Panc1 (cell line): Measurements from ENCODE around the gene TRABD2B. TPM values are rescaled to one million over a fixed set of nuclear protein-coding genes. Genes with fewer than 3 reads are reported as not detected.

ENCODE experiments used
- ATAC-seq: fragments of 200-7000 bp; cut with Tn5 transposase; 2 replicates; pipeline ENCODE4 v1.9.1; 2020; ENCODE audit warnings: mild to moderate bottlenecking, moderate library complexity
- BruUV-seq: library from RNA; stranded (reverse); fragments of 400-500 nt; replicated peaks from 2 replicates; lab custom pipeline; 2021; lab: Mats Ljungman, UMichigan
- CTCF ChIA-PET: fragments of 300-600 bp; sonication (Branson Sonifier 250); formaldehyde crosslinking; loops from one replicate; lab custom pipeline; 2022; ENCODE audit warnings: antibody characterized with exemption; lab: Charles Lee
- POLR2A ChIA-PET: fragments of 300-600 bp; sonication (Branson Sonifier 250); formaldehyde crosslinking; loops from one replicate; lab custom pipeline; 2022; ENCODE audit warnings: antibody characterized with exemption; lab: Charles Lee
- DNase-seq: peaks from one replicate; pipeline ENCODE4 v3.0.0-alpha.2; 2010; ENCODE audit warnings: low read depth, low spot score
- H3K27ac ChIP-seq: 2 replicates; pipeline ENCODE4 v1.5.1; 2011; ENCODE audit warnings: mild to moderate bottlenecking, low read length, inconsistent platforms
- H3K27me3 ChIP-seq: fragments of 200-500 bp; sonication (Bioruptor generic); 2 replicates; pipeline ENCODE4 v1.6.0; 2014; ENCODE audit warnings: low read length, inconsistent platforms; ENCODE audit not compliant: control insufficient read depth, insufficient read depth
- H3K36me3 ChIP-seq: fragments of 200-500 bp; sonication (Bioruptor generic); 2 replicates; pipeline ENCODE4 v1.5.1; 2014; ENCODE audit warnings: inconsistent platforms, mild to moderate bottlenecking, low read length, moderate library complexity; ENCODE audit not compliant: control insufficient read depth, insufficient read depth
- H3K4me1 ChIP-seq: 2 replicates; pipeline ENCODE4 v1.5.1; 2011; ENCODE audit warnings: inconsistent platforms, mild to moderate bottlenecking, low read length, moderate library complexity; ENCODE audit not compliant: control insufficient read depth, insufficient read depth
- H3K4me3 ChIP-seq, 2 experiments: 2 replicates each; pipeline ENCODE4 v1.5.1; 2011 to 2012; ENCODE audit warnings: low read depth in 2 of 2, low read length in 2 of 2, mild to moderate bottlenecking in 2 of 2, inconsistent platforms in 1 of 2, moderate library complexity in 1 of 2
- H3K9me3 ChIP-seq: fragments of 200-500 bp; sonication (Bioruptor generic); 2 replicates; pipeline ENCODE4 v1.5.1; 2014; ENCODE audit warnings: low read depth, mild to moderate bottlenecking, inconsistent platforms, low read length, moderate library complexity; ENCODE audit not compliant: control insufficient read depth, insufficient read depth
- POLR2AphosphoS5 ChIP-seq: IDR thresholded peaks from 2 replicates; pipeline ENCODE4 v1.6.1; 2012; ENCODE audit warnings: mild to moderate bottlenecking, low read depth, low read length, moderate library complexity
- SIN3A ChIP-seq: IDR thresholded peaks from 2 replicates; pipeline ENCODE4 v1.6.1; 2012; ENCODE audit warnings: low read depth, mild to moderate bottlenecking, low read length, moderate library complexity, borderline replicate concordance; ENCODE audit not compliant: insufficient read depth
- TCF7L2 ChIP-seq: IDR thresholded peaks from 2 replicates; pipeline ENCODE4 v1.6.1; 2011; ENCODE audit warnings: mild to moderate bottlenecking, low read depth, low read length, inconsistent platforms
- in situ Hi-C: cut with HindIII; loops from 2 replicates; pipeline ENCODE4 v1.10.0; 2016; ENCODE audit warnings: low sequenced_read_pairs, low pct_unique_long_range_greater_than_20kb
- intact Hi-C: fragments of 100-400 bp; cut with micrococcal nuclease; formaldehyde crosslinking; loops from one replicate; pipeline ENCODE4 v1.10.0; 2022; ENCODE audit not compliant: unreplicated experiment
- total RNA-seq: library from RNA; stranded (reverse); gene quantifications from one replicate; pipeline ENCODE4 v1.2.1, GENCODE V29; 2021; ENCODE audit not compliant: unreplicated experiment
- TF ChIP-seq, protein P1 (sequence below), 2 experiments: IDR thresholded peaks; 2 replicates each; pipeline ENCODE4 v1.6.1; 2011 to 2012; ENCODE audit warnings: low read depth in 2 of 2, control low read depth in 1 of 2, low read length in 1 of 2, mild to moderate bottlenecking in 1 of 2, moderate library complexity in 1 of 2; ENCODE audit not compliant: insufficient read depth in 1 of 2
- TF ChIP-seq, protein P2 (sequence below): fragments of 450-650 bp; IDR thresholded peaks from 2 replicates; pipeline ENCODE4 v1.5.1; 2017; ENCODE audit warnings: mild to moderate bottlenecking

The TRABD2B gene
- total RNA-seq, 1 experiment from 2014 or later, result not detected

DNA sequence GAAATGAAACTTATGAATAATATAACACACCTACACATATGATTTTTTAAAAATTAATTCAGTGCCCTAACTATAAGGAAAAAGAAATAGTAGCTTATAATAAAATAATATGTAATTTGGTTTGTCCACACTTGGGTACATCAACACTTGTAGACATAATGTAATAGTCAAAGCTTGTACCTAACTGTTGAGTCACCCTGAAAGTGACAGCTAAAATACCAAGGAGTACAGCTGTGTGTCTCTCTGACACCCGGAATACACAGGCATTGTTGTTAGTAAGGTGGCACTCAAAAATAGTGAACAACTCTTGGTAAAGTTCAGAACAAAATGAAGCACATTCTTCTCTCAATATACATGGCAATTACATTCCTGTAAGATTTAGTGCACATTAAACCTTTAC lies 243.4 kb downstream of the TRABD2B start:
- in situ Hi-C loops (no loop called here), intact Hi-C loops (no loop called here)
- ChIA-PET POLR2A (no interaction called here), CTCF (no interaction called here)
- no peak for DNase-seq
- no peaks in the 10 kb centered on the region for H3K36me3 ChIP-seq
- no peak overlapping the region for H3K4me3 ChIP-seq
- H3K9me3 ChIP-seq, result no peaks in the 10 kb centered on the region
- no peak overlapping the region for H3K27ac ChIP-seq
- no peak for ATAC-seq
- TF ChIP-seq TCF7L2 (no peak), POLR2AphosphoS5 (no peak), SIN3A (no peak)
- TF ChIP-seq, protein P1, sequence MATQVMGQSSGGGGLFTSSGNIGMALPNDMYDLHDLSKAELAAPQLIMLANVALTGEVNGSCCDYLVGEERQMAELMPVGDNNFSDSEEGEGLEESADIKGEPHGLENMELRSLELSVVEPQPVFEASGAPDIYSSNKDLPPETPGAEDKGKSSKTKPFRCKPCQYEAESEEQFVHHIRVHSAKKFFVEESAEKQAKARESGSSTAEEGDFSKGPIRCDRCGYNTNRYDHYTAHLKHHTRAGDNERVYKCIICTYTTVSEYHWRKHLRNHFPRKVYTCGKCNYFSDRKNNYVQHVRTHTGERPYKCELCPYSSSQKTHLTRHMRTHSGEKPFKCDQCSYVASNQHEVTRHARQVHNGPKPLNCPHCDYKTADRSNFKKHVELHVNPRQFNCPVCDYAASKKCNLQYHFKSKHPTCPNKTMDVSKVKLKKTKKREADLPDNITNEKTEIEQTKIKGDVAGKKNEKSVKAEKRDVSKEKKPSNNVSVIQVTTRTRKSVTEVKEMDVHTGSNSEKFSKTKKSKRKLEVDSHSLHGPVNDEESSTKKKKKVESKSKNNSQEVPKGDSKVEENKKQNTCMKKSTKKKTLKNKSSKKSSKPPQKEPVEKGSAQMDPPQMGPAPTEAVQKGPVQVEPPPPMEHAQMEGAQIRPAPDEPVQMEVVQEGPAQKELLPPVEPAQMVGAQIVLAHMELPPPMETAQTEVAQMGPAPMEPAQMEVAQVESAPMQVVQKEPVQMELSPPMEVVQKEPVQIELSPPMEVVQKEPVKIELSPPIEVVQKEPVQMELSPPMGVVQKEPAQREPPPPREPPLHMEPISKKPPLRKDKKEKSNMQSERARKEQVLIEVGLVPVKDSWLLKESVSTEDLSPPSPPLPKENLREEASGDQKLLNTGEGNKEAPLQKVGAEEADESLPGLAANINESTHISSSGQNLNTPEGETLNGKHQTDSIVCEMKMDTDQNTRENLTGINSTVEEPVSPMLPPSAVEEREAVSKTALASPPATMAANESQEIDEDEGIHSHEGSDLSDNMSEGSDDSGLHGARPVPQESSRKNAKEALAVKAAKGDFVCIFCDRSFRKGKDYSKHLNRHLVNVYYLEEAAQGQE (IDR thresholded peaks at IDR 0.05; ENCODE audit: insufficient read depth in 1 of 2, low read depth in 2 of 2, low read length in 1 of 2), result no peak
- TF ChIP-seq, protein P2, sequence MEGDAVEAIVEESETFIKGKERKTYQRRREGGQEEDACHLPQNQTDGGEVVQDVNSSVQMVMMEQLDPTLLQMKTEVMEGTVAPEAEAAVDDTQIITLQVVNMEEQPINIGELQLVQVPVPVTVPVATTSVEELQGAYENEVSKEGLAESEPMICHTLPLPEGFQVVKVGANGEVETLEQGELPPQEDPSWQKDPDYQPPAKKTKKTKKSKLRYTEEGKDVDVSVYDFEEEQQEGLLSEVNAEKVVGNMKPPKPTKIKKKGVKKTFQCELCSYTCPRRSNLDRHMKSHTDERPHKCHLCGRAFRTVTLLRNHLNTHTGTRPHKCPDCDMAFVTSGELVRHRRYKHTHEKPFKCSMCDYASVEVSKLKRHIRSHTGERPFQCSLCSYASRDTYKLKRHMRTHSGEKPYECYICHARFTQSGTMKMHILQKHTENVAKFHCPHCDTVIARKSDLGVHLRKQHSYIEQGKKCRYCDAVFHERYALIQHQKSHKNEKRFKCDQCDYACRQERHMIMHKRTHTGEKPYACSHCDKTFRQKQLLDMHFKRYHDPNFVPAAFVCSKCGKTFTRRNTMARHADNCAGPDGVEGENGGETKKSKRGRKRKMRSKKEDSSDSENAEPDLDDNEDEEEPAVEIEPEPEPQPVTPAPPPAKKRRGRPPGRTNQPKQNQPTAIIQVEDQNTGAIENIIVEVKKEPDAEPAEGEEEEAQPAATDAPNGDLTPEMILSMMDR, result no peak
- H3K27me3 ChIP-seq, result no peaks in the 10 kb centered on the region
- BruUV-seq, result no TSS peak
- H3K4me1 ChIP-seq, result no peaks in the 10 kb centered on the region

DNA sequence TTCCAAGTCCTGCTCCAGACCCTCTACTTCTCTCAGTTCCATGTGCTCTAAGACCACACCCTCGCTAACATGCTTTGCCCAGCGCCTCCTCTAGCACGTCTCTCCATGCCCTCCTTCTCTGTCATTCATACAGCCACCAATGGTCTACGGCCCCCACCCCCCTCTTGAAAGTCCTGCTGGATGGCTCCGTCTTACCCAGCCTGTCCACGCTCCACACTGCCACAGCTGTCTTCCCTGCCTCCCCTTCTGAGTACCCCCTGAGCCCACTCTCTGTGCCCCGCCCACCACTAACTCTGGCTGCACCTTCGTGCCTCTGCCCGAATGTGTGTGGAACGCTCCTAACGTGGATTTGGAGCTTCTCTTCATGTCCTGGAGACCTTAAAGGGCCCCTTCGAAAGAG lies 244.6 kb downstream of the TRABD2B start:
- CTCF ChIA-PET, result no interaction called here
- in situ Hi-C loops, result no loop called here
- H3K27ac ChIP-seq, result no peak overlapping the region
- no TSS peak for BruUV-seq
- no peak for TF ChIP-seq SIN3A
- no peak for TF ChIP-seq TCF7L2
- TF ChIP-seq, protein P2, result no peak
- no peak for TF ChIP-seq POLR2AphosphoS5
- TF ChIP-seq, protein P1 (IDR thresholded peaks at IDR 0.05; ENCODE audit: insufficient read depth in 1 of 2, low read depth in 2 of 2, low read length in 1 of 2), result no peak
- no peak overlapping the region for H3K4me3 ChIP-seq
- H3K36me3 ChIP-seq, result no peaks in the 10 kb centered on the region
- no peak for ATAC-seq
- no peak for DNase-seq
- H3K9me3 ChIP-seq, result no peaks in the 10 kb centered on the region
- no peaks in the 10 kb centered on the region for H3K27me3 ChIP-seq
- POLR2A ChIA-PET, result no interaction called here
- intact Hi-C loops, result no loop called here
- no peaks in the 10 kb centered on the region for H3K4me1 ChIP-seq
